ENCODE data around the gene TENT4B.
A peak's percentile ranks its signal among the peaks of the same experiment; 100 is the strongest.

TENT4B gene

GRCh38 chr16:50260206-50261159 is 107.4 kb downstream of the TENT4B start:
- DNase-seq: no peak

GRCh38 chr16:50261160-50261706 is 108.1 kb downstream of the TENT4B start:
- no peak for DNase-seq

- no peak for DNase-seq
Observed at GRCh38 chr16:50261707-50262235, 108.7 kb downstream of the TENT4B start.

GRCh38 chr16:50263060-50263909 is 110.2 kb downstream of the TENT4B start:
- DNase-seq: no peak

- no peak for DNase-seq
Observed at GRCh38 chr16:50263940-50264929, 111.1 kb downstream of the TENT4B start.

- DNase-seq: no peak
Observed at GRCh38 chr16:50265260-50265659, 112.2 kb downstream of the TENT4B start.

GRCh38 chr16:50265716-50266336 is 112.7 kb downstream of the TENT4B start:
- DNase-seq: no peak

- peak; percentile 88 for DNase-seq
Observed at GRCh38 chr16:50266337-50267091, 113.4 kb downstream of the TENT4B start, which contains the start of gene ADCY7. TSS of gene ADCY7 (plus strand) at chr16:50266551. CDS start at chr16:50288180, 21,629 bp downstream.

- no peak for DNase-seq
Observed at GRCh38 chr16:50267151-50267631, 114.1 kb downstream of the TENT4B start.

GRCh38 chr16:50267651-50268050 is 114.5 kb downstream of the TENT4B start:
- DNase-seq: no peak

GRCh38 chr16:50268352-50268751 is 115.2 kb downstream of the TENT4B start:
- DNase-seq: no peak

GRCh38 chr16:50269061-50269705 is 116.1 kb downstream of the TENT4B start:
- no peak for DNase-seq

GRCh38 chr16:50269769-50270509 is 116.8 kb downstream of the TENT4B start:
- DNase-seq: no peak

GRCh38 chr16:50270510-50271147 is 117.5 kb downstream of the TENT4B start:
- DNase-seq: no peak

GRCh38 chr16:50271148-50272041 is 118.3 kb downstream of the TENT4B start:
- DNase-seq: no peak

- DNase-seq: peak; percentile 49
Observed at GRCh38 chr16:50272111-50272571, 119.0 kb downstream of the TENT4B start.

GRCh38 chr16:50272687-50273381 is 119.7 kb downstream of the TENT4B start:
- no peak for DNase-seq
